Activated T-cell treated with anti-CD3 and anti-CD28 coated beads for 48 hours (primary cell): ENCODE measurements around the gene C22orf39.

Experiments
- DNase-seq: peaks from one replicate; pipeline ENCODE4 v3.0.0-alpha.2; 2020; ENCODE audit warnings: low read depth

The C22orf39 gene

GRCh38 chr22:19398652-19399051 is 48.9 kb downstream of the C22orf39 start:
- no peak for DNase-seq

GRCh38 chr22:19398206-19398605 is 49.3 kb downstream of the C22orf39 start:
- DNase-seq: no peak

GRCh38 chr22:19397734-19398104 is 49.8 kb downstream of the C22orf39 start:
- DNase-seq: no peak

GRCh38 chr22:19396934-19397733 is 50.4 kb downstream of the C22orf39 start:
- DNase-seq: no peak

GRCh38 chr22:19396561-19396933 is 51.0 kb downstream of the C22orf39 start:
- no peak for DNase-seq

- no peak for DNase-seq
These were observed 52.2 kb downstream of the C22orf39 start for GRCh38 chr22:19395276-19395675.

- DNase-seq: no peak
These were observed 53.0 kb downstream of the C22orf39 start for GRCh38 chr22:19394274-19395050.

- no peak for DNase-seq
These were observed 53.8 kb downstream of the C22orf39 start for GRCh38 chr22:19393704-19394103.
